HFFc6 (cell line): ENCODE measurements around the gene NR4A1. TPM values are rescaled to one million over a fixed set of nuclear protein-coding genes. Genes with fewer than 3 reads are reported as not detected.

ENCODE experiments used
- DNase-seq: peaks from one replicate; pipeline ENCODE4 v3.0.0-alpha.2; 2018
- H3K27ac Mint-ChIP-seq: 2 replicates; pipeline ENCODE4 v1.8.0; 2020; ENCODE audit warnings: mild to moderate bottlenecking, mixed read lengths
- H3K27me3 Mint-ChIP-seq: 2 replicates; pipeline ENCODE4 v1.8.0; 2021; ENCODE audit warnings: mild to moderate bottlenecking, moderate library complexity, mixed read lengths; ENCODE audit not compliant: insufficient read depth
- H3K36me3 Mint-ChIP-seq: 2 replicates; pipeline ENCODE4 v1.8.0; 2021; ENCODE audit warnings: low read depth, mixed read lengths
- H3K4me1 Mint-ChIP-seq: 2 replicates; pipeline ENCODE4 v1.8.0; 2020; ENCODE audit warnings: low read depth, mixed read lengths
- H3K4me3 Mint-ChIP-seq: 2 replicates; pipeline ENCODE4 v1.8.0; 2020; ENCODE audit warnings: mild to moderate bottlenecking, moderate library complexity, mixed read lengths
- H3K9me3 Mint-ChIP-seq: 2 replicates; pipeline ENCODE4 v1.8.0; 2020; ENCODE audit warnings: mild to moderate bottlenecking, mixed read lengths
- total RNA-seq, 6 experiments: library from RNA; stranded (reverse); fragmentation: NEBNext Ultra II Directional; extraction: Animal tissue kit (Norgen Biotek cat#: 25700); gene quantifications; 2 replicates in 1 of 6; 3 replicates in 5 of 6; pipeline ENCODE4 v1.2.3, GENCODE V29; 2021
- TF ChIP-seq, protein P1 (sequence below): fragments of 200-600 bp; sonication (generic); IDR thresholded peaks from 2 replicates; pipeline ENCODE4 v1.5.0; 2021; ENCODE audit warnings: antibody characterized with exemption, mild to moderate bottlenecking

NR4A1 gene
- total RNA-seq, 6 experiments from 2014 or later: 10.3 to 46.6 (median 43.6) TPM

DNA sequence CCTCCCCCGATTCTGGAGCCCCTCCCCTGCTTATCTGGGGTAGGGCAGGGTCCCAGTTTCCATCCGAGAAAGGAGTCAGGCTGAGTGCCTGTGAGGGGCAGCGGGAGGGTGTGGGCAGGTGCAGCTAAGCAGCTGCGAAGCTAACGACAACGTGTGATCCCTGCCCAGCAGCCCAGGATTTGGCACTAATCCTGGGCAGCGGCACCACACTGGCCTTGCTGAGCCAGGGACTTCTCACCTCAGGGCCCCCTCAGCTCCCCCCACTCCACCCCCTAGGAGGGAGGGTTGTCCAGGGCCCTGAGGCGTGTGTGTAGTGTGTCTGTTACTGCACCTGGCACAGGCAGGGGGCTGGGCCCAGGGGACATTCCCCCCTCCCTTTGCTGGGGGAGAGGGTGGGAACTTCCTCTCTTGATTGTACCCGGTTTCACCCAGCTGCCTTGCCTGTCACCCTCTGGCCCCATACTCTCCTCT, 30.1 kb downstream of the NR4A1 start:
- H3K9me3 Mint-ChIP-seq: no peaks in the 10 kb centered on the region
- TF ChIP-seq, protein P1, sequence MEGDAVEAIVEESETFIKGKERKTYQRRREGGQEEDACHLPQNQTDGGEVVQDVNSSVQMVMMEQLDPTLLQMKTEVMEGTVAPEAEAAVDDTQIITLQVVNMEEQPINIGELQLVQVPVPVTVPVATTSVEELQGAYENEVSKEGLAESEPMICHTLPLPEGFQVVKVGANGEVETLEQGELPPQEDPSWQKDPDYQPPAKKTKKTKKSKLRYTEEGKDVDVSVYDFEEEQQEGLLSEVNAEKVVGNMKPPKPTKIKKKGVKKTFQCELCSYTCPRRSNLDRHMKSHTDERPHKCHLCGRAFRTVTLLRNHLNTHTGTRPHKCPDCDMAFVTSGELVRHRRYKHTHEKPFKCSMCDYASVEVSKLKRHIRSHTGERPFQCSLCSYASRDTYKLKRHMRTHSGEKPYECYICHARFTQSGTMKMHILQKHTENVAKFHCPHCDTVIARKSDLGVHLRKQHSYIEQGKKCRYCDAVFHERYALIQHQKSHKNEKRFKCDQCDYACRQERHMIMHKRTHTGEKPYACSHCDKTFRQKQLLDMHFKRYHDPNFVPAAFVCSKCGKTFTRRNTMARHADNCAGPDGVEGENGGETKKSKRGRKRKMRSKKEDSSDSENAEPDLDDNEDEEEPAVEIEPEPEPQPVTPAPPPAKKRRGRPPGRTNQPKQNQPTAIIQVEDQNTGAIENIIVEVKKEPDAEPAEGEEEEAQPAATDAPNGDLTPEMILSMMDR: no peak
- H3K27me3 Mint-ChIP-seq: peaks cover 4% of the 10 kb centered on the region
- peak overlapping the region; percentile 67 for H3K4me3 Mint-ChIP-seq
- no peak for DNase-seq
- H3K36me3 Mint-ChIP-seq: peaks cover 8% of the 10 kb centered on the region
- peak overlapping the region; percentile 86 for H3K27ac Mint-ChIP-seq
- peaks cover 37% of the 10 kb centered on the region for H3K4me1 Mint-ChIP-seq

DNA sequence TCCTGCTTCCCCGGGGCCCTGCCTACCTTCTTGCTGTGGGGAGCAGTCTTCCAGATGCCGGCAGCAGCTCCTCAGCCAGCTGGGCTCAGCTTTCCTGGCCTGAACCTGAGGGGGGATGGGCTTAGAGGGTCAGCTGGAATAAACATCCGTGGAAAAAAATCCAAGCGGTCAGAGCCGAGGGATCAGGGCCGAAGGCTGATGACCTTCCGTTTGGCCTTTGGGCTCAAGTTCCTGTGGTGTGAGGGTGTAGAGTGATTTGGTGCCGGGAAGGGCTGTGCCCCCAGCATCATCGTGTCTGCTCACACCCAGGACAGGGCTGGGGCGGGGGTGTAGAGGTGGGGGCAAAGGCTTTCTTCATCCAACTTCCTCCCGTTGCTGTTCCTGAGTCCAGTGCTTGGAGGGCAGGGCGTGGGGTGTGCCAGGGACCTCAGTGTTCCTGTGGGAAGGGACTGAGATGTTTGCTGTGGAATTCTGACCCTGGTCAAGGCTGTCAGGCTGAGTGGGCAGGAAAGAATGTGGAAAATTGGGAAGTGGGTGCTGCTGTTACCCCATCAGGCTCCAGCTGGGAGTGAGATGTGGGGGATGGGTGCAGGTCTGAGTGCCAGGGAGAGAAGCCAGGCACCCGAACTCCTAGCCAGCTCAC, 30.9 kb downstream of the NR4A1 start:
- TF ChIP-seq, protein P1: no peak
- DNase-seq: no peak
- Mint-ChIP-seq H3K36me3 (peaks cover 8% of the 10 kb centered on the region), H3K27me3 (peaks cover 8% of the 10 kb centered on the region), H3K9me3 (no peaks in the 10 kb centered on the region), H3K4me1 (peaks cover 37% of the 10 kb centered on the region), H3K4me3 (peak overlapping the region; percentile 67), H3K27ac (peak overlapping the region; percentile 86)

DNA sequence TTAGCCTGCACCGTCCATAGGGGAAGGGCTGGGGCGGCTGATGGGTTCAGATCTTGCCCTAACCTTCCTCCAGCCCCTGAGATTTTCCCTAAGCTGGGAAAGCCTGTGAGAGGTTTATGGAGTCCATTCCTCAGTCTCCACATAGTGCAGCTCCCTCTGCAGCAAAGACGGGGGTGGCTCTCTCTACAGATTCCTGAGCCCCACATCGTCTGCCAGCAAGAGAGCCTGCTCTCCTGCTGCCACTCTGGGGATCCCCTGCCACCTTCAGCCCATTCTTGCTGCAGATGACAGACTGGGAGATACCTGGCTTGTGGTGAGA, 31.4 kb downstream of the NR4A1 start:
- peaks cover 36% of the 10 kb centered on the region for H3K4me1 Mint-ChIP-seq
- H3K9me3 Mint-ChIP-seq: no peaks in the 10 kb centered on the region
- H3K27ac Mint-ChIP-seq: peak overlapping the region; percentile 86
- peak overlapping the region; percentile 67 for H3K4me3 Mint-ChIP-seq
- DNase-seq: no peak
- H3K27me3 Mint-ChIP-seq: peaks cover 12% of the 10 kb centered on the region
- peaks cover 6% of the 10 kb centered on the region for H3K36me3 Mint-ChIP-seq
- TF ChIP-seq, protein P1: no peak

DNA sequence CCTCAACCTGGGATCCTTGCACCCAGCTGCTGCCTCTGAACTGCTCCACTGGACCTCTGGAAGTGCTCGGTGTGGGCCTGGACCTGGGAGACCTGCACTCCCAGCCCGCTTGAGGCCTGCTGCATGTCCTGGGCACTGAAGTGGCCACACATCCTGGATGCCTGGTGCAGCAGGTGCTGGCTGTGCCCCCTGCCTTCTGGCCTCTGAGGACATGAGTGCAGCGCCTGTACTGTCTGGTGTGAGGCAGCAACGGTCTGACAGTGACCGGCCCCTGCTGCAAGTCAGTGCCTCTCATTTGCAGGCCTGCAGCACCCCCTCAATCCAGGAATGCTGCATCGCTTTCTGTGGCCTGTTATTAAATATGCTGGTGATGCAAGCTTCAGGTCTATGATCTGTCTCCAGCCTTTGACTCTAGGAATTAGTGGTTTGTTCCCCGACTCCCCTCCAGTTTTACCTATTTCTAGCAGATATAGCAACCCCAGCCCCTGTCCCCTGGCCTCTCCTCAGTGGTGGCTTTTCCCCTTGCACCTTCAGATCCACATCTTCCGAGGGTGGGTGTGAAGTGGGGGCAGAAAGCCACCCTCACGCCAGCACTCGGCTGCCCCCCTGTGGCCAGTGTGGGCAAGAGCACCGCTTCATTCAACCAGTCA, 31.9 kb downstream of the NR4A1 start:
- Mint-ChIP-seq H3K36me3 (peaks cover 2% of the 10 kb centered on the region), H3K9me3 (no peaks in the 10 kb centered on the region), H3K27ac (peak overlapping the region; percentile 86), H3K27me3 (peaks cover 12% of the 10 kb centered on the region), H3K4me3 (no peak overlapping the region; the same call in 1 of the 2 replicates), H3K4me1 (peaks cover 31% of the 10 kb centered on the region)
- TF ChIP-seq, protein P1: peak; percentile 99
- DNase-seq: peak; percentile 57

DNA sequence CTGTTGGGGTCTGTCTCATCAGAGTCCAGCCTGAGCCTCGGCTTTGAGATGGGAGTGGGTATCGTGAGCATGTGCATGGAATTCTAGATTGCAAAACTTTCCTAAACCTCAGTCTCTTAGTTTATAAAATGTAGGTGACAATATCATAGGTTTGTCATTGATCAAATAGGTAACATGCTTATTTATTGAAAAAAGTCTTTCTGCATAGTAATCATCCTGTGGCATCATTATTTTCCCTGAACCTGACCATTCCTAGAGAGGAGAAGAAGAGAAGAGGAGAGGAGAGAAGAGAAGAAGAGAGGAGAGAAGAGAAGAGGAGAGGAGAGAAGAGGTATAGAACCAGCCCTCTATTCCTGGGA, 32.4 kb downstream of the NR4A1 start:
- no peak for DNase-seq
- H3K27me3 Mint-ChIP-seq: peaks cover 16% of the 10 kb centered on the region
- TF ChIP-seq, protein P1: peak; percentile 66
- no peak overlapping the region for H3K27ac Mint-ChIP-seq
- peaks cover 28% of the 10 kb centered on the region for H3K4me1 Mint-ChIP-seq
- no peaks in the 10 kb centered on the region for H3K9me3 Mint-ChIP-seq
- no peaks in the 10 kb centered on the region for H3K36me3 Mint-ChIP-seq
- H3K4me3 Mint-ChIP-seq: no peak overlapping the region
